ENCODE results near the gene JAZF1.

DNA sequence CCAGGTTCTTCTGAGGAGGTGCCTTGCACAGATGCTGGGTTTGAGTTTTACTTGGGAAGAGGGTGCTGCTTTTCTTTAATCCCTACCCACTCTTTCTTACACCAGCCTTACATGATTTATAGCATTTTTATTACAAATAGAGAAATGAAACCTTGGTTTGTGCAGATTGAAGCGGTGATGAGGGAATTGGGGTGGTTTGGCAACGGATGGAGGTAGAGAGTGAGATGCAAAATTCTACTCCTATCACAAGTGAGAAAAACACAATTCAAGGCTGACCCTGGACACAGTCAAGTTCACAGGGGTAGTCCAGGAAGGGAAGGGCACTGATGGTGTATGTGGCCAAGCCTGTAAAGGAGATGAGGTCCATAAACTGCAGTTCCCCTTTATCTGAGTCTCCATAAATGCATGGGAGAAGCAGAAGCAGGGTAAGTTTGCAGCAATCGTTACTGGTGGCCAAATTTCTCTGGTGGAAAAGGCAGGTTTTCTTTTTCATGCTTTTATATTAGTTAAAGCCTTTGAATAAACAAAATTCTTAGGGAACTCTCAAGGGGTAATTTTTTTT is 214.3 kb downstream of the JAZF1 start:
- TF ChIP-seq, protein P1, sequence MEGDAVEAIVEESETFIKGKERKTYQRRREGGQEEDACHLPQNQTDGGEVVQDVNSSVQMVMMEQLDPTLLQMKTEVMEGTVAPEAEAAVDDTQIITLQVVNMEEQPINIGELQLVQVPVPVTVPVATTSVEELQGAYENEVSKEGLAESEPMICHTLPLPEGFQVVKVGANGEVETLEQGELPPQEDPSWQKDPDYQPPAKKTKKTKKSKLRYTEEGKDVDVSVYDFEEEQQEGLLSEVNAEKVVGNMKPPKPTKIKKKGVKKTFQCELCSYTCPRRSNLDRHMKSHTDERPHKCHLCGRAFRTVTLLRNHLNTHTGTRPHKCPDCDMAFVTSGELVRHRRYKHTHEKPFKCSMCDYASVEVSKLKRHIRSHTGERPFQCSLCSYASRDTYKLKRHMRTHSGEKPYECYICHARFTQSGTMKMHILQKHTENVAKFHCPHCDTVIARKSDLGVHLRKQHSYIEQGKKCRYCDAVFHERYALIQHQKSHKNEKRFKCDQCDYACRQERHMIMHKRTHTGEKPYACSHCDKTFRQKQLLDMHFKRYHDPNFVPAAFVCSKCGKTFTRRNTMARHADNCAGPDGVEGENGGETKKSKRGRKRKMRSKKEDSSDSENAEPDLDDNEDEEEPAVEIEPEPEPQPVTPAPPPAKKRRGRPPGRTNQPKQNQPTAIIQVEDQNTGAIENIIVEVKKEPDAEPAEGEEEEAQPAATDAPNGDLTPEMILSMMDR (IDR thresholded peaks at IDR 0.05), result no peak
- TF ChIP-seq ZFX (IDR thresholded peaks at IDR 0.05; ENCODE audit: borderline replicate concordance), result no peak

All from 22Rv1 (cell line).